Measurements from ENCODE around the gene AOAH. TPM values are rescaled to one million over a fixed set of nuclear protein-coding genes. Genes with fewer than 3 reads are reported as not detected.
A peak's percentile ranks its signal among the peaks of the same experiment; 100 is the strongest.

AOAH gene
- total RNA-seq, 1 donor from 2014 or later: 0.28 TPM

DNA sequence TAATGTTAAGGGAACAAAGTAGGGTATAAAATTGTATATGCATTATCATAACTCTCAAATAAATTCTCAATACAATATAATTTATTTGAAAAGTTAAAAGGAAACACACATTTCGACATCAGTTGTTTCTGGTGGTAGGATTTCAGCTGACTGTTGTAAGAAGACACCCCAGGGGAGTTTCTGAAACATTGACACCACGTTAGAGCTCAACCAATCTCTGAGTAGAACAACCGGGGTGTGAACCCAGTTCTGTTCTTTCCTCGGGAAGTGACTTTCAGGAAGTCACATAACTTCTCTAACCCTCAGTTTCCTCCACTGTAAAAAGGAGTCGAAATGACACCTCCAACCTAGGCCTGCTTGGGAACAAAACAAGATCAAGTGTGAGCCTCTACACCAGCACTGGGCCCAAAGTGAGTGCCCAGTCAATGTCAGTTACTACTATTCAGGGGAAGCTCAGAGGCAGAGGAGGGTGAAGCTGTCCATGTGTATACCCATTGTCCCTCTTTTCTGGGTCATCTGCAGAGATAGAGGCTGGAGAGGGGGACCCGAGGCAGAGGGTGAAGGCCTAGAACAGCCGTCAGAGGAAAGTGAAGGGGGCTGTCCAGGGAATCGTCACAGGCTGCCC lies 67.1 kb downstream of the AOAH start:
- no peak for DNase-seq (ENCODE audit: low spot score)
- Mint-ChIP-seq H3K27ac (ENCODE audit: unreplicated experiment) (peak overlapping the region; percentile 55), H3K36me3 (ENCODE audit: low read depth, unreplicated experiment) (no peaks in the 10 kb centered on the region), H3K27me3 (ENCODE audit: unreplicated experiment) (peaks cover 8% of the 10 kb centered on the region), H3K9me3 (ENCODE audit: unreplicated experiment) (no peaks in the 10 kb centered on the region), H3K4me3 (ENCODE audit: unreplicated experiment) (no peak overlapping the region), H3K4me1 (ENCODE audit: unreplicated experiment) (peaks cover 66% of the 10 kb centered on the region)
- TF ChIP-seq CTCF (IDR thresholded peaks at IDR 0.05; ENCODE audit: unreplicated experiment): no peak

DNA sequence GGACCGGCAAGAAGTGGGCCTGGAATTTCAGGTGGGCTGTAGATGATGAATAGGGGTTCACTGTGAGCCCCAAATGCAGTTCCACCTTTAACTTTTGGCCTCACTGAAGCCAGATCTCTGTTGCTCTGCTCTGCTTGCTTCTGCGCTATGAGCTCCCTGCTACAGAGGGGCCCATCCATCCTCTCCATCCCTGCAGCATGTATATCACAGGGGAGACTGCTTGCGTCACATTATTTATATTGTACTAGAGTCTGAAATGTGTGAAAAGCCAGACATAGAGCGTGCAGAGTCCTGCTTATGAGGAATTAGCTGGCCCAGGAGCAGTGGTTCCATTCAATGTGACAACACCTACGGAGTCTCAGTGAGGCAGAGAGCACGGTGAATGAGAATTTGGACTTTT lies 69.9 kb downstream of the AOAH start:
- H3K4me1 Mint-ChIP-seq (ENCODE audit: unreplicated experiment): peaks cover 47% of the 10 kb centered on the region
- H3K27ac Mint-ChIP-seq (ENCODE audit: unreplicated experiment): no peak overlapping the region
- H3K4me3 Mint-ChIP-seq (ENCODE audit: unreplicated experiment): no peak overlapping the region
- H3K27me3 Mint-ChIP-seq (ENCODE audit: unreplicated experiment): peaks cover 8% of the 10 kb centered on the region
- no peaks in the 10 kb centered on the region for H3K9me3 Mint-ChIP-seq (ENCODE audit: unreplicated experiment)
- DNase-seq (ENCODE audit: low spot score): no peak
- no peaks in the 10 kb centered on the region for H3K36me3 Mint-ChIP-seq (ENCODE audit: low read depth, unreplicated experiment)
- no peak for TF ChIP-seq CTCF (IDR thresholded peaks at IDR 0.05; ENCODE audit: unreplicated experiment)

- Mint-ChIP-seq H3K4me1 (ENCODE audit: unreplicated experiment) (peaks cover 41% of the 10 kb centered on the region), H3K9me3 (ENCODE audit: unreplicated experiment) (no peaks in the 10 kb centered on the region), H3K4me3 (ENCODE audit: unreplicated experiment) (no peak overlapping the region), H3K27ac (ENCODE audit: unreplicated experiment) (no peak overlapping the region), H3K27me3 (ENCODE audit: unreplicated experiment) (peaks cover 8% of the 10 kb centered on the region), H3K36me3 (ENCODE audit: low read depth, unreplicated experiment) (no peaks in the 10 kb centered on the region)
- TF ChIP-seq CTCF (IDR thresholded peaks at IDR 0.05; ENCODE audit: unreplicated experiment): no peak
- no peak for DNase-seq (ENCODE audit: low spot score)
Measured at GRCh38 chr7:36653663-36654355, 70.5 kb downstream of the AOAH start.

- no peaks in the 10 kb centered on the region for H3K9me3 Mint-ChIP-seq (ENCODE audit: unreplicated experiment)
- no peak overlapping the region for H3K4me3 Mint-ChIP-seq (ENCODE audit: unreplicated experiment)
- H3K27ac Mint-ChIP-seq (ENCODE audit: unreplicated experiment): no peak overlapping the region
- H3K36me3 Mint-ChIP-seq (ENCODE audit: low read depth, unreplicated experiment): no peaks in the 10 kb centered on the region
- H3K27me3 Mint-ChIP-seq (ENCODE audit: unreplicated experiment): peaks cover 8% of the 10 kb centered on the region
- peaks cover 34% of the 10 kb centered on the region for H3K4me1 Mint-ChIP-seq (ENCODE audit: unreplicated experiment)
- DNase-seq (ENCODE audit: low spot score): no peak
- no peak for TF ChIP-seq CTCF (IDR thresholded peaks at IDR 0.05; ENCODE audit: unreplicated experiment)
Measured at GRCh38 chr7:36653008-36653662, 71.2 kb downstream of the AOAH start.

GRCh38 chr7:36652431-36652830 lies 71.9 kb downstream of the AOAH start:
- no peak overlapping the region for H3K4me3 Mint-ChIP-seq (ENCODE audit: unreplicated experiment)
- no peak for DNase-seq (ENCODE audit: low spot score)
- no peak overlapping the region for H3K27ac Mint-ChIP-seq (ENCODE audit: unreplicated experiment)
- H3K27me3 Mint-ChIP-seq (ENCODE audit: unreplicated experiment): peaks cover 8% of the 10 kb centered on the region
- peaks cover 27% of the 10 kb centered on the region for H3K4me1 Mint-ChIP-seq (ENCODE audit: unreplicated experiment)
- H3K36me3 Mint-ChIP-seq (ENCODE audit: low read depth, unreplicated experiment): no peaks in the 10 kb centered on the region
- no peak for TF ChIP-seq CTCF (IDR thresholded peaks at IDR 0.05; ENCODE audit: unreplicated experiment)
- H3K9me3 Mint-ChIP-seq (ENCODE audit: unreplicated experiment): no peaks in the 10 kb centered on the region

Data from endothelial cell (in vitro differentiated cells).